Gastroesophageal sphincter (tissue), 3 donors: Measurements from ENCODE around the gene CDH5.

Experiments
- CTCF ChIP-seq, 4 experiments: fragments of 200-600 bp in 2 of 4; fragments of 450-650 bp in 2 of 4; sonication (generic) in 1 of 4; IDR thresholded peaks; one replicate each; pipeline ENCODE4 v1.5.1; 2017 to 2019; ENCODE audit warnings: antibody characterized with exemption in 4 of 4, mild to moderate bottlenecking in 2 of 4, moderate library complexity in 2 of 4
- EP300 ChIP-seq: sonication (generic); formaldehyde crosslinking; IDR thresholded peaks from one replicate; pipeline ENCODE4 v1.6.1; 2017; ENCODE audit warnings: antibody characterized with exemption, mild to moderate bottlenecking
- POLR2A ChIP-seq, 2 donors: fragments of 450-650 bp; IDR thresholded peaks; one replicate each; pipeline ENCODE4 v1.6.1; 2017; ENCODE audit warnings: antibody characterized with exemption in 2 of 2, mild to moderate bottlenecking in 2 of 2, moderate library complexity in 1 of 2

GRCh38 chr16:66364959-66365306, 1.6 kb upstream of the CDH5 start:
- TF ChIP-seq CTCF (IDR thresholded peaks at IDR 0.05) (no peak), POLR2A (IDR thresholded peaks at IDR 0.05) (no peak), EP300 (no peak)
